ENCODE data around the gene SYMPK.

SYMPK gene

GRCh38 chr19:45769821-45770191, 93.1 kb downstream of the SYMPK start:
- Histone ChIP-seq H3K27ac (ENCODE audit: low read length) (peak overlapping the region; percentile 87), H3K36me3 (ENCODE audit: control insufficient read depth, low read depth, low read length) (peaks cover 5% of the 10 kb centered on the region), H3K4me3 (ENCODE audit: low read length) (peak overlapping the region; percentile 87), H3K9me3 (ENCODE audit: control insufficient read depth, low read depth, low read length) (no peaks in the 10 kb centered on the region), H3K27me3 (ENCODE audit: control insufficient read depth, insufficient read depth, low read length) (no peaks in the 10 kb centered on the region), H3K9ac (ENCODE audit: low read length) (peak overlapping the region; percentile 86), H3K4me1 (ENCODE audit: control insufficient read depth, low read depth, low read length) (peaks cover 17% of the 10 kb centered on the region)

- Histone ChIP-seq H3K4me3 (ENCODE audit: low read length) (peak within 1 kb of the TSS; percentile 94), H3K27ac (ENCODE audit: low read length) (peak within 1 kb of the TSS; percentile 98), H3K36me3 (ENCODE audit: control insufficient read depth, low read depth, low read length) (peaks cover 5% of the 10 kb centered on the region), H3K4me1 (ENCODE audit: control insufficient read depth, low read depth, low read length) (peaks cover 21% of the 10 kb centered on the region), H3K27me3 (ENCODE audit: control insufficient read depth, insufficient read depth, low read length) (no peaks in the 10 kb centered on the region), H3K9me3 (ENCODE audit: control insufficient read depth, low read depth, low read length) (no peaks in the 10 kb centered on the region), H3K9ac (ENCODE audit: low read length) (peak within 1 kb of the TSS; percentile 97)
Measured at GRCh38 chr19:45768984-45769782, 93.8 kb downstream of the SYMPK start, which contains the start of gene SIX5. TSS of gene SIX5 (minus strand) at chr19:45769252. CDS start at chr19:45768844, 408 bp downstream.

- H3K36me3 ChIP-seq (ENCODE audit: control insufficient read depth, low read depth, low read length) = peaks cover 5% of the 10 kb centered on the region
- peaks cover 27% of the 10 kb centered on the region for H3K4me1 ChIP-seq (ENCODE audit: control insufficient read depth, low read depth, low read length)
- H3K27me3 ChIP-seq (ENCODE audit: control insufficient read depth, insufficient read depth, low read length) = no peaks in the 10 kb centered on the region
- peak overlapping the region; percentile 94 for H3K4me3 ChIP-seq (ENCODE audit: low read length)
- peak overlapping the region; percentile 97 for H3K9ac ChIP-seq (ENCODE audit: low read length)
- no peaks in the 10 kb centered on the region for H3K9me3 ChIP-seq (ENCODE audit: control insufficient read depth, low read depth, low read length)
- H3K27ac ChIP-seq (ENCODE audit: low read length) = peak overlapping the region; percentile 98
Measured at GRCh38 chr19:45768655-45768983, 94.3 kb downstream of the SYMPK start.

GRCh38 chr19:45767881-45768654, 94.9 kb downstream of the SYMPK start:
- H3K36me3 ChIP-seq (ENCODE audit: control insufficient read depth, low read depth, low read length) = peaks cover under 1% of the 10 kb centered on the region
- H3K4me1 ChIP-seq (ENCODE audit: control insufficient read depth, low read depth, low read length) = peaks cover 27% of the 10 kb centered on the region
- no peaks in the 10 kb centered on the region for H3K9me3 ChIP-seq (ENCODE audit: control insufficient read depth, low read depth, low read length)
- H3K4me3 ChIP-seq (ENCODE audit: low read length) = peak overlapping the region; percentile 94
- H3K27me3 ChIP-seq (ENCODE audit: control insufficient read depth, insufficient read depth, low read length) = no peaks in the 10 kb centered on the region
- H3K9ac ChIP-seq (ENCODE audit: low read length) = peak overlapping the region; percentile 97
- no peak overlapping the region for H3K27ac ChIP-seq (ENCODE audit: low read length)

GRCh38 chr19:45767410-45767880, 95.5 kb downstream of the SYMPK start:
- Histone ChIP-seq H3K36me3 (ENCODE audit: control insufficient read depth, low read depth, low read length) (no peaks in the 10 kb centered on the region), H3K9ac (ENCODE audit: low read length) (peak overlapping the region; percentile 97), H3K27ac (ENCODE audit: low read length) (no peak overlapping the region), H3K4me3 (ENCODE audit: low read length) (peak overlapping the region; percentile 94), H3K27me3 (ENCODE audit: control insufficient read depth, insufficient read depth, low read length) (no peaks in the 10 kb centered on the region), H3K4me1 (ENCODE audit: control insufficient read depth, low read depth, low read length) (peaks cover 27% of the 10 kb centered on the region), H3K9me3 (ENCODE audit: control insufficient read depth, low read depth, low read length) (no peaks in the 10 kb centered on the region)

- Histone ChIP-seq H3K36me3 (ENCODE audit: control insufficient read depth, low read depth, low read length) (no peaks in the 10 kb centered on the region), H3K4me3 (ENCODE audit: low read length) (peak overlapping the region; percentile 94), H3K4me1 (ENCODE audit: control insufficient read depth, low read depth, low read length) (peaks cover 27% of the 10 kb centered on the region), H3K27ac (ENCODE audit: low read length) (no peak overlapping the region), H3K9me3 (ENCODE audit: control insufficient read depth, low read depth, low read length) (no peaks in the 10 kb centered on the region), H3K9ac (ENCODE audit: low read length) (peak overlapping the region; percentile 97), H3K27me3 (ENCODE audit: control insufficient read depth, insufficient read depth, low read length) (no peaks in the 10 kb centered on the region)
Measured at GRCh38 chr19:45766869-45767346, 96.0 kb downstream of the SYMPK start.

GRCh38 chr19:45766296-45766868, 96.6 kb downstream of the SYMPK start:
- peaks cover 27% of the 10 kb centered on the region for H3K4me1 ChIP-seq (ENCODE audit: control insufficient read depth, low read depth, low read length)
- no peak overlapping the region for H3K4me3 ChIP-seq (ENCODE audit: low read length)
- no peak overlapping the region for H3K9ac ChIP-seq (ENCODE audit: low read length)
- H3K9me3 ChIP-seq (ENCODE audit: control insufficient read depth, low read depth, low read length) = no peaks in the 10 kb centered on the region
- H3K27ac ChIP-seq (ENCODE audit: low read length) = no peak overlapping the region
- H3K36me3 ChIP-seq (ENCODE audit: control insufficient read depth, low read depth, low read length) = no peaks in the 10 kb centered on the region
- H3K27me3 ChIP-seq (ENCODE audit: control insufficient read depth, insufficient read depth, low read length) = no peaks in the 10 kb centered on the region

GRCh38 chr19:45765702-45766295, 97.1 kb downstream of the SYMPK start:
- H3K27ac ChIP-seq (ENCODE audit: low read length) = no peak overlapping the region
- peaks cover 23% of the 10 kb centered on the region for H3K4me1 ChIP-seq (ENCODE audit: control insufficient read depth, low read depth, low read length)
- no peak overlapping the region for H3K9ac ChIP-seq (ENCODE audit: low read length)
- no peaks in the 10 kb centered on the region for H3K27me3 ChIP-seq (ENCODE audit: control insufficient read depth, insufficient read depth, low read length)
- H3K36me3 ChIP-seq (ENCODE audit: control insufficient read depth, low read depth, low read length) = no peaks in the 10 kb centered on the region
- H3K4me3 ChIP-seq (ENCODE audit: low read length) = no peak overlapping the region
- H3K9me3 ChIP-seq (ENCODE audit: control insufficient read depth, low read depth, low read length) = no peaks in the 10 kb centered on the region
